Right lobe of liver (tissue), 6 donors: Measurements from ENCODE around the gene DDX47. TPM values are rescaled to one million over a fixed set of nuclear protein-coding genes. Genes with fewer than 3 reads are reported as not detected.

Experiments used
- ATAC-seq, 4 donors: fragments of 200-7000 bp; cut with Tn5 transposase; one replicate each; pipeline ENCODE4 v1.9.1; 2020; ENCODE audit warnings: mild to moderate bottlenecking in 4 of 4, moderate library complexity in 4 of 4
- DNase-seq, 3 donors: peaks; one replicate each; pipeline ENCODE4 v3.0.0-alpha.2; 2020
- H3K27ac ChIP-seq, 3 donors: fragments of 200-600 bp; one replicate each; pipeline ENCODE4 v1.8.0; 2022
- H3K27me3 ChIP-seq, 2 donors: fragments of 200-600 bp; one replicate each; pipeline ENCODE4 v1.8.0; 2022
- H3K36me3 ChIP-seq, 4 donors: fragments of 200-600 bp; sonication (generic) in 1 of 4; one replicate each; pipeline versions ENCODE4 v1.5.1 to v1.8.0; 2017 to 2022; ENCODE audit warnings: control low read depth in 1 of 4
- H3K4me1 ChIP-seq, 4 donors: fragments of 200-600 bp; sonication (generic) in 1 of 4; one replicate each; pipeline versions ENCODE4 v1.5.1 to v1.8.0; 2017 to 2022; ENCODE audit warnings: control low read depth in 1 of 4
- H3K4me3 ChIP-seq, 3 donors: fragments of 200-600 bp; one replicate each; pipeline ENCODE4 v1.8.0; 2022
- H3K9me3 ChIP-seq, 4 donors: fragments of 200-600 bp; sonication (generic) in 1 of 4; one replicate each; pipeline versions ENCODE4 v1.5.1 to v1.8.0; 2017 to 2022; ENCODE audit warnings: control low read depth in 1 of 4
- CTCF ChIP-seq, 4 donors: fragments of 200-600 bp in 3 of 4; fragments of 450-650 bp in 1 of 4; IDR thresholded peaks; one replicate each; pipeline versions ENCODE4 v1.5.1 to v1.8.0; 2016 to 2022; ENCODE audit warnings: antibody characterized with exemption in 4 of 4, mild to moderate bottlenecking in 2 of 4
- POLR2A ChIP-seq: fragments of 450-650 bp; IDR thresholded peaks from one replicate; pipeline ENCODE4 v1.6.1; 2017; ENCODE audit warnings: antibody characterized with exemption, mild to moderate bottlenecking
- WGBS: methylation state at CpG from one replicate; pipeline ENCODE4 v1.1.6; 2018; ENCODE audit warnings: low coverage, low lambda C conversion rate; ENCODE audit not compliant: insufficient coverage; ENCODE audit errors: missing lambda C conversion rate; 5-methylcytosine and 5-hydroxymethylcytosine counted together
- intact Hi-C, 2 donors: fragments of 100-400 bp; cut with DNase I; formaldehyde crosslinking; loops; one replicate each; pipeline versions ENCODE4 v1.11.2 to v1.14.1; 2022
- total RNA-seq, 6 experiments: library from RNA; depleted of rRNA in 2 of 6; stranded (reverse); fragments of >200 nt in 2 of 6; fragmentation: NEBNext Ultra II Directional in 3 of 6; extraction: Animal tissue kit (Norgen Biotek cat#: 25700) in 3 of 6; gene quantifications; one replicate each; pipeline versions ENCODE4 v1.1.0 to v1.2.4, GENCODE V29; 2016 to 2023
- donor health status: DM: no; HTN: yes; CAD: no.
- donor health status: DM: no; HTN: no; CAD: no.
- donor health status: DM: no; HTN: no; CAD: no.
- donor health status: DM: no; HTN: yes; CAD: no.
- donor health status: DM: no; HTN: yes; CAD: no.

The DDX47 gene
- total RNA-seq, 6 experiments from 2014 or later: 23.8 to 30.2 (median 25.3) TPM

- ATAC-seq (peak; percentile 52 to 77 (median 59)), DNase-seq (peak in 1 of 3 donors; percentile 34)
- no peaks in the 10 kb centered on the region for H3K27me3 ChIP-seq
- no peaks in the 10 kb centered on the region for H3K4me1 ChIP-seq
- WGBS: 36% methylated on average over 11 of the region's 11 CpGs
- H3K36me3 ChIP-seq: no peaks in the 10 kb centered on the region
- no peak overlapping the region for H3K4me3 ChIP-seq
- intact Hi-C loops: no loop called here
- H3K9me3 ChIP-seq: no peaks in the 10 kb centered on the region
- TF ChIP-seq POLR2A (peak; percentile 25), CTCF (IDR thresholded peaks at IDR 0.05) (no peak)
- peak overlapping the region; percentile 45 to 75 (median 60) for H3K27ac ChIP-seq
Measured at GRCh38 chr12:12807970-12808702, 5.0 kb upstream of the DDX47 start.

GRCh38 chr12:12810553-12811021 lies 2.6 kb upstream of the DDX47 start:
- TF ChIP-seq POLR2A (no peak), CTCF (IDR thresholded peaks at IDR 0.05) (no peak)
- peaks cover 0 to 6% (median 0%) of the 10 kb centered on the region in 4 donors for H3K36me3 ChIP-seq
- intact Hi-C loops: no loop called here
- no peaks in the 10 kb centered on the region for H3K27me3 ChIP-seq
- H3K4me3 ChIP-seq: no peak overlapping the region
- H3K4me1 ChIP-seq: peaks cover 0 to 11% (median 4%) of the 10 kb centered on the region in 4 donors
- 67% methylated on average over 8 of the region's 10 CpGs for whole genome bisulfite sequencing
- DNase-seq (no peak), ATAC-seq (no peak)
- no peak overlapping the region for H3K27ac ChIP-seq
- H3K9me3 ChIP-seq: no peaks in the 10 kb centered on the region

- 72% methylated on average over 3 of the region's 3 CpGs for WGBS
- ATAC-seq (no peak), DNase-seq (no peak)
- no peak overlapping the region for H3K4me3 ChIP-seq
- peaks cover 0 to 10% (median 0%) of the 10 kb centered on the region in 4 donors for H3K36me3 ChIP-seq
- H3K9me3 ChIP-seq: no peaks in the 10 kb centered on the region
- H3K27ac ChIP-seq: no peak overlapping the region
- TF ChIP-seq CTCF (IDR thresholded peaks at IDR 0.05) (no peak), POLR2A (no peak)
- intact Hi-C loops: no loop called here
- H3K4me1 ChIP-seq: peaks cover 0 to 11% (median 4%) of the 10 kb centered on the region in 4 donors
- H3K27me3 ChIP-seq: no peaks in the 10 kb centered on the region
Measured at GRCh38 chr12:12811343-12811742, 1.8 kb upstream of the DDX47 start.

GRCh38 chr12:12812174-12812573 lies 972 bp upstream of the DDX47 start:
- WGBS: 92% methylated on average over 3 of the region's 5 CpGs
- no peak for ATAC-seq

More at GRCh38 chr12:12812174-12812573, 972 bp upstream of the DDX47 start:
- intact Hi-C loops: no loop called here
- DNase-seq: no peak
- H3K27me3 ChIP-seq: no peaks in the 10 kb centered on the region
- H3K36me3 ChIP-seq: peaks cover 0 to 11% (median 0%) of the 10 kb centered on the region in 4 donors
- TF ChIP-seq POLR2A (no peak), CTCF (IDR thresholded peaks at IDR 0.05) (no peak)
- no peak overlapping the region for H3K27ac ChIP-seq
- no peak overlapping the region for H3K4me3 ChIP-seq
- no peaks in the 10 kb centered on the region for H3K9me3 ChIP-seq
- peaks cover 0 to 11% (median 4%) of the 10 kb centered on the region in 4 donors for H3K4me1 ChIP-seq
